GM08714 (cell line): ENCODE measurements around the gene IFITM10.
"Not testable (repeated sequence)": the region's sequence is repeated elsewhere in the genome, so short reads cannot be mapped to it uniquely, and the experiment has no call there.

Source experiments
- H3K4me3 ChIP-seq: fragments of 200-500 bp; sonication (Bioruptor generic); 2 replicates; pipeline ENCODE4 v1.5.1; 2014; ENCODE audit warnings: mild to moderate bottlenecking, low read length, inconsistent platforms
- ZNF274 ChIP-seq: IDR thresholded peaks from 2 replicates; pipeline ENCODE4 v1.6.1; 2012; ENCODE audit warnings: mild to moderate bottlenecking, low read depth, low read length

The IFITM10 gene

GRCh38 chr11:1695548-1696108 is 54.8 kb downstream of the IFITM10 start:
- no peak overlapping the region for H3K4me3 ChIP-seq
- TF ChIP-seq ZNF274, result no peak

- no peak overlapping the region for H3K4me3 ChIP-seq
- no peak for TF ChIP-seq ZNF274
Observed at GRCh38 chr11:1694846-1695547, 55.4 kb downstream of the IFITM10 start.

- no peak overlapping the region for H3K4me3 ChIP-seq
- TF ChIP-seq ZNF274, result no peak
Observed at GRCh38 chr11:1694064-1694845, 56.1 kb downstream of the IFITM10 start.

- no peak for TF ChIP-seq ZNF274
- no peak overlapping the region for H3K4me3 ChIP-seq
Observed at GRCh38 chr11:1693327-1694063, 56.9 kb downstream of the IFITM10 start.

- TF ChIP-seq ZNF274, result no peak
- H3K4me3 ChIP-seq, result no peak overlapping the region
Observed at GRCh38 chr11:1692708-1693326, 57.6 kb downstream of the IFITM10 start.

DNA sequence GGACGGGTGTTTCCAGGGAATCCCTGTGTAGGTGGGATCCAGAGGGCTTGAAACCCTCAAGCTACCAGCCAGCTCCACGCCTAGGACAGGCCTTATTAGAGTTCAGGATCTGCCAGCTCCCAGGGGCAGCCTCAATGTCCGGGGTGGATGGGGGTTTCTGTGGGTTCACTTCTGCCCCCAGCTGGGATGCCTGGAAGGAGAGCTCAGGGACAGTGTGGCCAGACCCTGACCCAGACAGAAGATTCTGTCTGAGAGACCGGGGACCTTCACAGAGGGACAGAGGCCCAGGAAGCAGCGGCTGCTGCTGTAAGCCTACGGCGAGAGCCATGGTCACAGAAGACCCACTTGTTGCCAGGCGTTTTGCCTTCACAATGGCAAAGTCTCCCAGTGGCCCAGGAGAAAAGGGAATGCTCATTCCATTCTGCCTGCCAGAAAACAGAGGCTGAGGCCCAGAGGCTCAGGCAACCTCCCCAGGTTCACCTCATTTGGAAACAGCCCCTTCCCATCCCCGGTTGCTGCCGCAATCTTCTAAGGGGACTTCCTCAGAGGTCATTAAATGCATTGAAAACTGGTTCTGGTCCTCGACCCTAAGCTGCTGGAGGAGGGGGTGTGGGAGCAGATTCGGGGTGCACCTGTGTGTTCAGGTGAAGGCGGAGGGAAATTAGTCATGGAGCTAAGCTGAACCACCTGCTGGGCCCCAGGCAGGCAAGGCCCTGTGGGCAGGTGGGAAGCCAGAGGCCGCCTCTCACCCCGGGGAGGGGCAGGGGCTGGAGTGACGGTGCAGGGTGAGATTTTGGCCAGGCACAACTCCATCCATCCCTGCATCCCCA is 58.3 kb downstream of the IFITM10 start:
- H3K4me3 ChIP-seq, result no peak overlapping the region
- no peak for TF ChIP-seq ZNF274

DNA sequence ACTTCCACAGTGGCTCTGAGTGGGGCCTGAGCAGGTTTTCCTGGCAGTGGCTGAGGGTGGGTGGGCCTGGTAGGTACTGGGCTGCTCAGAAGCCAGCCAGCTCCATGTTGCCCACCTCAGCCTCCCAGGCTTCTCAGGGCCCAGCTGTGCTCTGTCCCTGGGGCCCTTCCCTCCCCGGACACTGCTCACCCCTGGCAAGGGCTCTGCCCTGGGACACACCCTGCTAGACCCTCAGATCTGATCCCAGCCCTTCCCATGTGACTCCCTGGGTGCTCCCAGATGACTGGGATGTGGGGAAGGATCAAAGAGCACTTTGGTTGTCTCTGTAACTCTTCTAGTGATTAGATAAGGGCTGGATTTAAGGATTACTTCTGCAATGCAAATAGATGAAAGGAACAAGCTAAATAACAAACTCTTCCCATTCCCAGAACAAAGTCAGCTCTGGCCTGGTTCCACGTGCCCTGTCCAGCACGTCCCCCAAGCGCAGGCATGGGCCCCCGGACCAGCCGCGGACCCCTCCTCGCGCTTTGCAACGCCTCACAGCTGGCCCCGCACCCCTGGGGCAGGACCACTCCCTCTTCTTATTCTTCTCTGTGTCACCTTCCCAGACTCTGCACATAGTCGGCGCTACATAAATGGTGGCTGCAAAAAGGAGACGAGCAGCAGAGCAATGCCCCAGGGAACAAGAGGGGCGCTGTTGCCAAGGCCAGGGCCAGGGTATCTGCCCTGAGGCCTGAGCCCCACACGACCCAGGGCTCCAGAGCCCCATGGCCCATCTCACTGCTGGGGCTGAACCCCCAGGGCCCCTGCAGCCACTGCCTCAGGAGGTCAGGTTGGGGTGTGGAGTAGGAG is 59.1 kb downstream of the IFITM10 start:
- TF ChIP-seq ZNF274, result no peak
- H3K4me3 ChIP-seq, result no peak overlapping the region

GRCh38 chr11:1690167-1691025 is 60.0 kb downstream of the IFITM10 start:
- TF ChIP-seq ZNF274, result no peak
- H3K4me3 ChIP-seq, result no peak overlapping the region

DNA sequence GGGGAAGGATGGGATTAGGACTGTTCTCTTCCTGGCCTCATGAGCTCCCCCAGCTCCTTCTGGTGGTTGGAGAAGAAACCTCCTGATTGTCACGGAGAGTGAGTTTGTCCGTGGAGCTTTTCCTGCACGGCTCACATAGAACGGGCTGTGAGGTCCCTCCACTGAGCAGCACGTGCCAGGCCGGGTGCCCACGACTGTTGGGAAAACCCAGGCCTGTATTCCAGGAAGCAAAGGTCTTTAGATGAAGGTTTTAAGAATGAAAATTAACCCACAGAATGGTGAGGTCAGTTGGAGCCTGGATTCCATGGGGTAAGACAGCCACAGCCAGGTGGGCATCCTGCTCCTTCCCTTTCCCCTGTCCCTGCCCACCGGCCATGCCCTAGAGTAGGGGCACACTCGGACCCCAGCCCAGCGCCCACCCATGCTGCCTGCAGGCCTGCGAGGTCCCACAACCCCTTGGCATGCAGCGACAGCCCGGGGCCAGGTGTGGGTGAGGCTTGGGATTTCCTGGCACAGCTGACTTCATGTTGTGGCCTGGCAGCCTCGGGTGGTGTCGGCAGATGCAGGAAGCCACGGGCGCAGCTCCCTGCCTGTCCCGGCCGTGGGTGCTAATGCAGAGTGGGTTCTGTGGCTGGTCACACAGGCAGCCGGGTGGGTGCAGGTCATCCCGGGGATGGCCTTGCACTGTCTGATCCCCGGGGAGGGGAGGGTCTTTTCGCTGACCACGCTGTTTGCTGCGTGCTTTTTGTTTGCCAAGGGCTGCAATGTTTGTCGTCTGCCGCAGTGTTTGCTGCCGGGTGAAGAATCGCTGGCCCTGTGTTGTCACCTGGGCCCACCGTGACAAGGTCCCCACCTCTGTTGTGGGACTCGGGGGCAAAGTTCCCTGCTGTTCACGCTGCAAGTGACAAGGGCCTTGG is 60.9 kb downstream of the IFITM10 start:
- H3K4me3 ChIP-seq, result not testable (repeated sequence)

GRCh38 chr11:1688336-1688947 is 62.0 kb downstream of the IFITM10 start:
- not testable (repeated sequence) for H3K4me3 ChIP-seq

DNA sequence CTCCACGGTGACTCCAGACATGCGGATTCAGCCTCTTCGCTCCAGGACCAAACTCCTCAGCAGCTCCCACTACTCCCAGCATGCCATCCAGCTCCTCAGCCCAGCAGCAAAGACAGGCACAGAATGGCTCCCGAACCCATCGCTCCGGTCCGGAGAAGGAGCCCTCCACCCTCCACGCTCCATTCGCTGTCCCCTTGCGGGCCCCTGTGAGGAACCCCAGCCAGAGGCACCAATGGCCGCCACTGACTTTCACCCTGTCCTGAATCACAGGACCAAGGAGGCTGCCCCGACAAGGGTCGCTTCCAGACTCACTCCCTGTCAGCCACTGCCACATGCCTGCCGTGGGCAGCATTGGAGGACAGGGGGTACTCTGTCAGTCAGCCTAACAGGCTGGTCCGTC is 64.2 kb downstream of the IFITM10 start:
- H3K4me3 ChIP-seq, result not testable (repeated sequence)

DNA sequence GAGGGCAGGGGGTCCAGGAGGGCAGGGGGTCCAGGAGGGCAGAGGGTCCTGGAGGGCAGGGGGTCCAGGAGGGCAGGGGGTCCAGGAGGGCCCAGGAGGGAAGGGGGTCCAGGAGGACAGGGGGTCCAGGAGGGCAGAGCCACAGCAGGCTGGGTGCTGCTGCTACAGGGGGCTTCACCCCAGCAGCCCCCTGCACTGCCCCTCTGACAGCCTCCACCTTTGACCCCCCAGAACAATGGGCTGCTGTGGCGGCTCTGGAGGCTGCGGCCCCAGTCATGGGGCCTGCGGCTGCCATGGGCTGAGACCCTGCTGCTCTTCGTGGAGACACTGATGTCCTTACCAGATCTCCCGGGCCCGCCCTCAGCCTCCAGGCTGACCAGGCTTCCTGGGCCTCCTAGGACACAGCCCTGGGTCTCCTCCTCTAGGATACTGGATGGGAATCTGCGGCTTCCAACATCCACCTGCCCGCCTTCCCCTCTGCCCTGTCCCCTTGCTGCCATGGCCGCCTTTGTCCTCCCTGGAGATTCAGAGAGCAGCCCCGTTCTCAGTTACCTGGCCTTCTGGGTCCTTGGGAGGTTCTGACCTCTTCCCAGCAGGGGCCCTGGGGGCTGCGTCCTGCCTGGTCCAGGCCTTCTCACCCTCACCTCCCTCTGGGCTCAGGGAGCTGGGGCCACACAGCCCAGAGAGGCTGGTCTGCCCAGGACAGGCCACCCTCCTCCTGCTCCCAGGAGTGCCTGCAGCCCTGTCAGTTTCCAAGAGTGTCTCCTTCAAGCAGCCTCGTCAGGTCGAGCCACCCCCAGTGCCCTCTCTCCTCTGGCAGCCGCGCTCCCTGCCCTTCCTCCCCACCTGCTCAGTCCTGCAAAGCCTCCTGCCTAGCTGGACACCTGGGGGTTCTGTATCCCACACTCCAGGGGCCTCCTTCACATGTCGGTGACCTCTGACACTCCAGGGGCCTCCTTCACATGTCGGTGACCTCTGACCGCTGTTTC is 65.2 kb downstream of the IFITM10 start:
- not testable (repeated sequence) for H3K4me3 ChIP-seq

DNA sequence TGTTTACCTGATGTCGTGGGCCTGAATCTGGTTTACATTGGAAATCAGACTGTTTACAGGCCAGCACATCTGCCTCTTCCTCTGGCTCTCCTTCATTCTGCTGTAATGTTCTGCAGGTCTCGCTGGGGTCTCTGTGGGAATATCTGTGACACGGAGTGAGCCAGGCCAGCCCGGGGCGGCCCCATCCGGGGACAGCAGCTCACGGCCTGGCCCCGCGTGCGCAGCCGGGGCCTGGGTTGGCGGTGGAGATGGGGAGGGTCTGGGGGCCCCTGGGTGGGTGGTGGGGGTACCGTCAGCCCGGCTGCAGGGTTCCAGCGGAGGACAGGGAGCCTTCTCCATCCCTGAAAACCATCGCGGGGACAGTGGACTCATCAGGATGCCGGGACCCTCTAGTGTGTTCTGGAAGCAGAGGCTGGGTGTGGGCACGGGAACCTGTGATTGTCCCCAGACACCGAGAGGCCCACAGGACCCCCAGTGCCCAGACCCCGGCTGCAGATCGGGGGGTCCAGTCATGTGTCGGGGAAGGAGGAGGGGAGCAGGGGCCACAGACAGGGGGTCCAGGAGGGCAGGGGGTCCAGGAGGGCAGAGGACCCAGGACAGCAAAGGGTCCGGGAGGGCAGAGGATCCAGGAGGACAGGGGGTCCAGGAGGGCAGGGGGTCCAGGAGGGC is 66.4 kb downstream of the IFITM10 start:
- not testable (repeated sequence) for H3K4me3 ChIP-seq

GRCh38 chr11:1683216-1683615 is 67.2 kb downstream of the IFITM10 start:
- H3K4me3 ChIP-seq, result not testable (repeated sequence)
